ENCODE results near the gene TEAD1.

- no peak for TF ChIP-seq EZH2 (optimal IDR thresholded peaks at IDR 0.05; ENCODE audit: low read depth, low read length)
- TF ChIP-seq CTCF (IDR thresholded peaks at IDR 0.05; ENCODE audit: low read length): no peak
These were observed 31.7 kb downstream of the TEAD1 start for GRCh38 chr11:12705874-12706273.
